IMR-90 (cell line): ENCODE results near the gene WDFY2. TPM values are rescaled to one million over a fixed set of nuclear protein-coding genes. Genes with fewer than 3 reads are reported as not detected.

Experiments used
- ATAC-seq: fragments of 200-7000 bp; cut with Tn5 transposase; 2 replicates; pipeline ENCODE4 v1.9.1; 2020; ENCODE audit warnings: low read depth, mild to moderate bottlenecking, moderate library complexity
- BruUV-seq: library from RNA; stranded (reverse); fragments of 400-500 nt; replicated peaks from 2 replicates; lab custom pipeline; 2021; lab: Mats Ljungman, UMichigan
- CTCF ChIA-PET: fragments of 300-600 bp; formaldehyde crosslinking; extraction: SDS; loops from one replicate; lab custom pipeline; 2021; ENCODE audit warnings: antibody characterized with exemption; lab: Yijun Ruan, JAX
- POLR2A ChIA-PET: fragments of 300-600 bp; sonication (Branson Sonifier 250); formaldehyde crosslinking; loops from one replicate; lab custom pipeline; 2022; ENCODE audit warnings: antibody characterized with exemption; ENCODE audit not compliant: unreplicated experiment; lab: Charles Lee
- DNase-seq: peaks from one replicate; pipeline ENCODE4 v3.0.0; 2013
- H2AFZ ChIP-seq: replicated peaks from 2 replicates; pipeline ENCODE3; 2013; ENCODE audit warnings: low read length, mild to moderate bottlenecking; ENCODE audit not compliant: poor library complexity
- H2AK5ac ChIP-seq: 2 replicates; pipeline ENCODE4 v1.6.1; 2013; ENCODE audit warnings: low read depth, low read length, inconsistent platforms
- H2AK9ac ChIP-seq: replicated peaks from 2 replicates; pipeline ENCODE3; 2013; ENCODE audit warnings: mild to moderate bottlenecking, low read depth, low read length, moderate library complexity; ENCODE audit not compliant: poor library complexity
- H2BK120ac ChIP-seq: 2 replicates; pipeline ENCODE4 v1.6.1; 2013; ENCODE audit warnings: low read depth, low read length, inconsistent platforms
- H2BK15ac ChIP-seq: 3 replicates; pipeline ENCODE4 v1.6.1; 2013; ENCODE audit warnings: low read depth, low read length, inconsistent platforms
- H2BK20ac ChIP-seq: 2 replicates; pipeline ENCODE4 v1.6.1; 2013; ENCODE audit warnings: low read depth, mild to moderate bottlenecking, inconsistent platforms, low read length, moderate library complexity
- H2BK5ac ChIP-seq: 2 replicates; pipeline ENCODE4 v1.6.1; 2013; ENCODE audit warnings: mild to moderate bottlenecking, low read depth, low read length, inconsistent platforms; ENCODE audit not compliant: poor library complexity, severe bottlenecking
- H3K14ac ChIP-seq: replicated peaks from 2 replicates; pipeline ENCODE4 v1.6.1; 2013; ENCODE audit warnings: low read depth, low read length, inconsistent platforms
- H3K18ac ChIP-seq: 2 replicates; pipeline ENCODE4 v1.6.1; 2013; ENCODE audit warnings: low read depth, low read length, control low read depth
- H3K23ac ChIP-seq: 2 replicates; pipeline ENCODE4 v1.6.1; 2013; ENCODE audit warnings: low read depth, low read length, inconsistent platforms
- H3K27ac ChIP-seq: 2 replicates; pipeline ENCODE4 v1.5.1; 2013; ENCODE audit warnings: mild to moderate bottlenecking, control low read depth, low read length; ENCODE audit not compliant: insufficient read depth
- H3K27me3 ChIP-seq: 2 replicates; pipeline ENCODE4 v1.6.1; 2013; ENCODE audit warnings: low read length; ENCODE audit not compliant: control insufficient read depth, insufficient read depth
- H3K36me3 ChIP-seq: 2 replicates; pipeline ENCODE4 v1.6.1; 2013; ENCODE audit warnings: low read length, mixed read lengths; ENCODE audit not compliant: control insufficient read depth, insufficient read depth
- H3K4ac ChIP-seq: 2 replicates; pipeline ENCODE4 v1.6.1; 2013; ENCODE audit warnings: low read depth, low read length, inconsistent platforms
- H3K4me1 ChIP-seq: 2 replicates; pipeline ENCODE4 v1.6.1; 2013; ENCODE audit warnings: low read length, mixed read lengths; ENCODE audit not compliant: control insufficient read depth, insufficient read depth
- H3K4me2 ChIP-seq: 2 replicates; pipeline ENCODE4 v1.6.1; 2013; ENCODE audit warnings: low read depth, mild to moderate bottlenecking, control low read depth, low read length, moderate library complexity
- H3K4me3 ChIP-seq: 2 replicates; pipeline ENCODE4 v1.5.1; 2013; ENCODE audit warnings: low read depth, mild to moderate bottlenecking, control low read depth, low read length, moderate library complexity; ENCODE audit not compliant: insufficient read depth
- H3K56ac ChIP-seq: 2 replicates; pipeline ENCODE4 v1.6.1; 2013; ENCODE audit warnings: low read length, inconsistent platforms; ENCODE audit not compliant: insufficient read depth; ENCODE audit errors: extremely low read depth
- H3K79me1 ChIP-seq, 2 experiments: 2 replicates each; pipeline ENCODE4 v1.6.1; 2013; ENCODE audit warnings: low read length in 2 of 2, inconsistent platforms in 1 of 2, low read depth in 1 of 2
- H3K9ac ChIP-seq: 2 replicates; pipeline ENCODE4 v1.6.1; 2013; ENCODE audit warnings: low read depth, low read length, control low read depth
- H3K9me1 ChIP-seq: 2 replicates; pipeline ENCODE4 v1.6.1; 2013; ENCODE audit warnings: low read length, inconsistent platforms; ENCODE audit not compliant: insufficient read depth
- H3K9me3 ChIP-seq: 2 replicates; pipeline ENCODE4 v1.6.1; 2013; ENCODE audit warnings: low read length; ENCODE audit not compliant: control insufficient read depth, insufficient read depth
- H4K20me1 ChIP-seq: 2 replicates; pipeline ENCODE4 v1.6.1; 2013; ENCODE audit warnings: low read length, inconsistent platforms; ENCODE audit not compliant: insufficient read depth
- H4K5ac ChIP-seq: 2 replicates; pipeline ENCODE4 v1.6.1; 2013; ENCODE audit warnings: mild to moderate bottlenecking, low read depth, low read length, control low read depth
- H4K8ac ChIP-seq, 2 experiments: 2 replicates each; pipeline ENCODE4 v1.6.1; 2013; ENCODE audit warnings: low read depth in 2 of 2, low read length in 2 of 2, control low read depth in 1 of 2, inconsistent platforms in 1 of 2
- H4K91ac ChIP-seq: 2 replicates; pipeline ENCODE4 v1.6.1; 2013; ENCODE audit warnings: low read depth, low read length, inconsistent platforms; ENCODE audit not compliant: insufficient read depth
- BHLHE40 ChIP-seq: fragments of 150-350 bp; IDR thresholded peaks from 2 replicates; pipeline ENCODE4 v1.6.1; 2016; ENCODE audit warnings: mild to moderate bottlenecking, low read depth, low read length
- CEBPB ChIP-seq: IDR thresholded peaks from 2 replicates; pipeline ENCODE4 v1.6.1; 2012; ENCODE audit warnings: low read depth, low read length, improper control_type of control experiment
- CHD1 ChIP-seq: IDR thresholded peaks from 2 replicates; pipeline ENCODE4 v1.6.1; 2012; ENCODE audit warnings: low read depth, low read length, improper control_type of control experiment
- CTCF ChIP-seq: conservative IDR thresholded peaks from 2 replicates; pipeline ENCODE4 v1.5.1; 2012; ENCODE audit warnings: mild to moderate bottlenecking, low read depth, low read length, improper control_type of control experiment
- ELK1 ChIP-seq: fragments of 150-350 bp; IDR thresholded peaks from 2 replicates; pipeline ENCODE4 v1.6.1; 2016; ENCODE audit warnings: low read depth, mild to moderate bottlenecking, low read length, moderate library complexity, borderline replicate concordance
- FOS ChIP-seq: fragments of 150-350 bp; IDR thresholded peaks from 2 replicates; pipeline ENCODE4 v1.6.1; 2016; ENCODE audit warnings: low read depth, low read length
- MAFK ChIP-seq: IDR thresholded peaks from 2 replicates; pipeline ENCODE4 v1.6.1; 2012; ENCODE audit warnings: low read depth, low read length, improper control_type of control experiment
- MAZ ChIP-seq: IDR thresholded peaks from 2 replicates; pipeline ENCODE4 v1.6.1; 2012; ENCODE audit warnings: low read depth, mild to moderate bottlenecking, low read length, improper control_type of control experiment, moderate library complexity, borderline replicate concordance
- MXI1 ChIP-seq: IDR thresholded peaks from 2 replicates; pipeline ENCODE4 v1.6.1; 2012; ENCODE audit warnings: low read depth, mild to moderate bottlenecking, low read length, moderate library complexity, borderline replicate concordance
- NFE2L2 ChIP-seq: fragments of 150-350 bp; IDR thresholded peaks from 2 replicates; pipeline ENCODE4 v1.6.1; 2016; ENCODE audit warnings: low read depth, mild to moderate bottlenecking, low read length
- POLR2A ChIP-seq: IDR thresholded peaks from 2 replicates; pipeline ENCODE4 v1.6.1; 2012; ENCODE audit warnings: mild to moderate bottlenecking, low read depth, low read length
- RAD21 ChIP-seq: IDR thresholded peaks from 2 replicates; pipeline ENCODE4 v1.6.1; 2012; ENCODE audit warnings: low read length, improper control_type of control experiment
- RCOR1 ChIP-seq: IDR thresholded peaks from 2 replicates; pipeline ENCODE4 v1.6.1; 2012; ENCODE audit warnings: mild to moderate bottlenecking, low read length, improper control_type of control experiment; ENCODE audit not compliant: insufficient replicate concordance
- RFX5 ChIP-seq: IDR thresholded peaks from 2 replicates; pipeline ENCODE4 v1.8.0; 2012; ENCODE audit warnings: low read depth, mild to moderate bottlenecking, low read length, moderate library complexity
- SMC3 ChIP-seq: fragments of 150-350 bp; IDR thresholded peaks from 2 replicates; pipeline ENCODE4 v1.6.1; 2016; ENCODE audit warnings: low read depth, mild to moderate bottlenecking, antibody characterized with exemption, low read length, moderate library complexity
- USF2 ChIP-seq: fragments of 150-350 bp; IDR thresholded peaks from 2 replicates; pipeline ENCODE4 v1.6.1; 2017; ENCODE audit warnings: mild to moderate bottlenecking, antibody characterized with exemption, low read length, low read depth
- WGBS, 2 experiments: methylation state at CpG; one replicate each; pipeline versions ENCODE4 v1.1.5 to v1.1.7; 2013; ENCODE audit warnings: missing lambda C conversion rate in 2 of 2; ENCODE audit not compliant: insufficient read length in 1 of 2; ENCODE audit errors: extremely low coverage in 2 of 2; 5-methylcytosine and 5-hydroxymethylcytosine counted together
- dilution Hi-C: fragments of 300-500 bp; cut with HindIII; formaldehyde crosslinking; loops from one replicate; pipeline ENCODE4 v1.14.3; 2018; ENCODE audit warnings: low sequenced_read_pairs; ENCODE audit not compliant: unreplicated experiment
- in situ Hi-C: fragments of 300-500 bp; cut with MboI; formaldehyde crosslinking; loops from 3 replicates; pipeline ENCODE4 v1.14.3; 2019; ENCODE audit warnings: low sequenced_read_pairs, inconsistent platforms, mixed read lengths
- intact Hi-C: fragments of 100-400 bp; cut with micrococcal nuclease; formaldehyde crosslinking; loops from 2 replicates; pipeline ENCODE4 v1.10.0; 2022
- polyA plus RNA-seq, 3 experiments: library from polyadenylated mRNA; depleted of rRNA; stranded (reverse); fragments of >200 nt; gene quantifications; 2 replicates each; pipeline ENCODE4 v1.2.3, GENCODE V29; 2012; ENCODE audit warnings: low replicate concordance in 1 of 3
- total RNA-seq: library from RNA; depleted of rRNA; stranded (reverse); fragments of >200 nt; gene quantifications from 2 replicates; pipeline ENCODE4 v1.2.3, GENCODE V29; 2012

WDFY2 gene
- total and polyA plus RNA-seq, 2 of the 4 experiments (the other 2 are of a cell fraction) = 4.3 to 5.4 TPM

- in situ Hi-C loops (no loop called here), intact Hi-C loops (no loop called here), dilution Hi-C loops (no loop called here)
- no TSS peak for BruUV-seq
- H3K9me1 ChIP-seq = peaks cover 32% of the 10 kb centered on the region
- no peak overlapping the region for H4K5ac ChIP-seq
- no peaks in the 10 kb centered on the region for H3K27me3 ChIP-seq
- H2AK5ac ChIP-seq = no peak overlapping the region
- H3K4me3 ChIP-seq = no peak overlapping the region
- no peak overlapping the region for H3K23ac ChIP-seq
- DNase-seq (no peak), ATAC-seq (no peak)
- H3K36me3 ChIP-seq = no peaks in the 10 kb centered on the region
- TF ChIP-seq RCOR1 = no peak
- TF ChIP-seq NFE2L2 = no peak
- no peak for TF ChIP-seq RFX5
- TF ChIP-seq RAD21 = no peak
- no peak for TF ChIP-seq CEBPB
- TF ChIP-seq FOS = no peak
- no peak for TF ChIP-seq BHLHE40
- TF ChIP-seq MXI1 = no peak
- TF ChIP-seq CHD1 = no peak
- TF ChIP-seq USF2 = no peak
- no peak for TF ChIP-seq MAZ
- no peak for TF ChIP-seq CTCF
- TF ChIP-seq MAFK = no peak
- TF ChIP-seq SMC3 = no peak
- TF ChIP-seq ELK1 = no peak
- no peak for TF ChIP-seq POLR2A
- no peak overlapping the region for H3K56ac ChIP-seq
- H3K79me1 ChIP-seq = peaks cover 32 to 62% of the 10 kb centered on the region in 2 experiments
- ChIA-PET POLR2A (no interaction called here), CTCF (no interaction called here)
- H2AFZ ChIP-seq = no peak overlapping the region
- H4K91ac ChIP-seq = no peak overlapping the region
- H2BK5ac ChIP-seq = no peak overlapping the region
- H3K9me3 ChIP-seq = no peaks in the 10 kb centered on the region
- H2AK9ac ChIP-seq = no peak overlapping the region
- no peak overlapping the region for H3K14ac ChIP-seq
- no peak overlapping the region for H3K27ac ChIP-seq
- H3K18ac ChIP-seq = no peak overlapping the region
- H2BK20ac ChIP-seq = 0 out of 2 replicates have a peak overlapping the region, but pooled peaks have one; percentile 47
- no peak overlapping the region for H3K4me2 ChIP-seq
- H3K4me1 ChIP-seq = peaks cover 27% of the 10 kb centered on the region
- H3K9ac ChIP-seq = no peak overlapping the region
- H2BK120ac ChIP-seq = no peak overlapping the region
- no CpG with 5 or more reads among the region's 4 CpGs for WGBS, 2 experiments
- no peak overlapping the region for H4K8ac ChIP-seq
- H2BK15ac ChIP-seq = peak overlapping the region; percentile 57; the same call in 1 of the 3 replicates
- H3K4ac ChIP-seq = no peak overlapping the region
- H4K20me1 ChIP-seq = no peaks in the 10 kb centered on the region
These were observed 144.0 kb downstream of the WDFY2 start for GRCh38 chr13:51728275-51728673.
